DOHH2 (cell line): ENCODE data around the gene MAML2.

Experiments
- H3F3A ChIP-seq: fragments of 200-600 bp; sonication (generic), shearing (Covaris generic); 2 replicates; pipeline ENCODE4 v1.6.0; 2016; ENCODE audit warnings: antibody characterized with exemption, mild to moderate bottlenecking; ENCODE audit not compliant: control insufficient read depth, insufficient read depth
- H3K27ac ChIP-seq: fragments of 200-600 bp; sonication (generic); 2 replicates; pipeline ENCODE4 v1.5.1; 2014; ENCODE audit warnings: low read depth, mild to moderate bottlenecking, low read length, moderate library complexity
- H3K27me3 ChIP-seq: fragments of 200-600 bp; sonication (generic); 2 replicates; pipeline ENCODE4 v1.6.1; 2014; ENCODE audit warnings: mild to moderate bottlenecking, low read length, mixed read lengths; ENCODE audit not compliant: control insufficient read depth
- H3K36me3 ChIP-seq: fragments of 200-600 bp; sonication (generic); 2 replicates; pipeline ENCODE4 v1.6.1; 2014; ENCODE audit warnings: mild to moderate bottlenecking, low read length, moderate library complexity, mixed read lengths; ENCODE audit not compliant: control insufficient read depth
- H3K4me1 ChIP-seq: fragments of 200-600 bp; sonication (generic); 2 replicates; pipeline ENCODE4 v1.6.1; 2014; ENCODE audit warnings: mild to moderate bottlenecking, low read length, mixed read lengths; ENCODE audit not compliant: control insufficient read depth
- H3K4me2 ChIP-seq: fragments of 200-600 bp; sonication (generic); 2 replicates; pipeline ENCODE4 v1.6.0; 2014; ENCODE audit warnings: mild to moderate bottlenecking, low read length, moderate library complexity
- H3K4me3 ChIP-seq: fragments of 200-600 bp; sonication (generic); 2 replicates; pipeline ENCODE4 v1.5.1; 2014; ENCODE audit warnings: mild to moderate bottlenecking, low read length, mixed read lengths
- H3K79me2 ChIP-seq: fragments of 200-600 bp; sonication (generic); 2 replicates; pipeline ENCODE4 v1.6.1; 2014; ENCODE audit warnings: mild to moderate bottlenecking, low read length, mixed read lengths; ENCODE audit not compliant: control insufficient read depth
- H3K9me2 ChIP-seq: fragments of 200-600 bp; sonication (generic); replicated peaks from 2 replicates; pipeline ENCODE4 v1.6.1; 2014; ENCODE audit warnings: mild to moderate bottlenecking, low read length, mixed read lengths; ENCODE audit not compliant: control insufficient read depth
- H3K9me3 ChIP-seq: fragments of 200-600 bp; sonication (generic); 2 replicates; pipeline ENCODE4 v1.6.1; 2014; ENCODE audit warnings: antibody characterized with exemption, low read length, mixed read lengths; ENCODE audit not compliant: control insufficient read depth, insufficient read depth
- H4K20me1 ChIP-seq: fragments of 200-600 bp; sonication (generic); 2 replicates; pipeline ENCODE4 v1.6.0; 2014; ENCODE audit warnings: low read depth, mild to moderate bottlenecking, antibody characterized with exemption, low read length, moderate library complexity; ENCODE audit not compliant: control insufficient read depth, insufficient read depth
- CTCF ChIP-seq: fragments of 200-600 bp; sonication (generic); IDR thresholded peaks from one replicate; pipeline ENCODE4 v1.5.1; 2014; ENCODE audit warnings: antibody characterized with exemption, mild to moderate bottlenecking, low read depth, low read length; ENCODE audit not compliant: poor library complexity, severe bottlenecking
- EZH2phosphoT487 ChIP-seq: fragments of 200-600 bp; sonication (generic); IDR thresholded peaks from 2 replicates; pipeline ENCODE4 v1.6.1; 2017; ENCODE audit warnings: borderline replicate concordance, mild to moderate bottlenecking, antibody characterized with exemption, low read length, moderate library complexity, mixed read lengths

The MAML2 gene

GRCh38 chr11:96309016-96309642 is 33.9 kb downstream of the MAML2 start:
- Histone ChIP-seq H3K4me2 (no peak overlapping the region), H4K20me1 (no peaks in the 10 kb centered on the region), H3K27ac (no peak overlapping the region), H3F3A (no peaks in the 10 kb centered on the region), H3K9me3 (no peaks in the 10 kb centered on the region), H3K79me2 (no peaks in the 10 kb centered on the region), H3K4me1 (no peaks in the 10 kb centered on the region), H3K36me3 (no peaks in the 10 kb centered on the region), H3K27me3 (0 out of 2 replicates have a peak, but pooled peaks cover 3% of the 10 kb centered on the region), H3K9me2 (no peaks in the 10 kb centered on the region), H3K4me3 (no peak overlapping the region)
- TF ChIP-seq EZH2phosphoT487 (no peak), CTCF (no peak)

GRCh38 chr11:96307776-96308140 is 35.2 kb downstream of the MAML2 start:
- H3K36me3 ChIP-seq: no peaks in the 10 kb centered on the region
- no peaks in the 10 kb centered on the region for H3K9me2 ChIP-seq
- no peaks in the 10 kb centered on the region for H3F3A ChIP-seq
- no peak overlapping the region for H3K4me3 ChIP-seq
- TF ChIP-seq CTCF (no peak), EZH2phosphoT487 (no peak)
- no peaks in the 10 kb centered on the region for H3K9me3 ChIP-seq
- H3K27me3 ChIP-seq: 0 out of 2 replicates have a peak, but pooled peaks cover 3% of the 10 kb centered on the region
- no peaks in the 10 kb centered on the region for H3K4me1 ChIP-seq
- H3K79me2 ChIP-seq: no peaks in the 10 kb centered on the region
- H3K4me2 ChIP-seq: no peak overlapping the region
- H4K20me1 ChIP-seq: no peaks in the 10 kb centered on the region
- no peak overlapping the region for H3K27ac ChIP-seq

GRCh38 chr11:96306933-96307775 is 35.8 kb downstream of the MAML2 start:
- Histone ChIP-seq H3K27ac (no peak overlapping the region), H3F3A (no peaks in the 10 kb centered on the region), H3K79me2 (no peaks in the 10 kb centered on the region), H3K4me1 (no peaks in the 10 kb centered on the region), H3K4me2 (no peak overlapping the region), H3K9me2 (no peaks in the 10 kb centered on the region), H3K27me3 (0 out of 2 replicates have a peak, but pooled peaks cover 3% of the 10 kb centered on the region), H4K20me1 (no peaks in the 10 kb centered on the region), H3K9me3 (no peaks in the 10 kb centered on the region), H3K4me3 (no peak overlapping the region), H3K36me3 (no peaks in the 10 kb centered on the region)
- TF ChIP-seq CTCF (no peak), EZH2phosphoT487 (no peak)
